A549 (cell line): ENCODE measurements around the gene HGS.

Experiments
- RFX5 ChIP-seq: fragments of 450-650 bp; IDR thresholded peaks from 2 replicates; pipeline ENCODE4 v1.7.1; 2014; ENCODE audit warnings: antibody characterized with exemption, mild to moderate bottlenecking, moderate library complexity
- TF ChIP-seq, protein P1 (sequence below): fragments of >200 bp; sonication (Bioruptor Twin); formaldehyde crosslinking; IDR thresholded peaks from 3 replicates; pipeline ENCODE4 v1.5.1; 2016
- TF ChIP-seq, protein P2 (sequence below): fragments of 150-350 bp; IDR thresholded peaks from 2 replicates; pipeline ENCODE4 v1.6.1; 2014; ENCODE audit warnings: low read depth, mild to moderate bottlenecking, low read length

DNA sequence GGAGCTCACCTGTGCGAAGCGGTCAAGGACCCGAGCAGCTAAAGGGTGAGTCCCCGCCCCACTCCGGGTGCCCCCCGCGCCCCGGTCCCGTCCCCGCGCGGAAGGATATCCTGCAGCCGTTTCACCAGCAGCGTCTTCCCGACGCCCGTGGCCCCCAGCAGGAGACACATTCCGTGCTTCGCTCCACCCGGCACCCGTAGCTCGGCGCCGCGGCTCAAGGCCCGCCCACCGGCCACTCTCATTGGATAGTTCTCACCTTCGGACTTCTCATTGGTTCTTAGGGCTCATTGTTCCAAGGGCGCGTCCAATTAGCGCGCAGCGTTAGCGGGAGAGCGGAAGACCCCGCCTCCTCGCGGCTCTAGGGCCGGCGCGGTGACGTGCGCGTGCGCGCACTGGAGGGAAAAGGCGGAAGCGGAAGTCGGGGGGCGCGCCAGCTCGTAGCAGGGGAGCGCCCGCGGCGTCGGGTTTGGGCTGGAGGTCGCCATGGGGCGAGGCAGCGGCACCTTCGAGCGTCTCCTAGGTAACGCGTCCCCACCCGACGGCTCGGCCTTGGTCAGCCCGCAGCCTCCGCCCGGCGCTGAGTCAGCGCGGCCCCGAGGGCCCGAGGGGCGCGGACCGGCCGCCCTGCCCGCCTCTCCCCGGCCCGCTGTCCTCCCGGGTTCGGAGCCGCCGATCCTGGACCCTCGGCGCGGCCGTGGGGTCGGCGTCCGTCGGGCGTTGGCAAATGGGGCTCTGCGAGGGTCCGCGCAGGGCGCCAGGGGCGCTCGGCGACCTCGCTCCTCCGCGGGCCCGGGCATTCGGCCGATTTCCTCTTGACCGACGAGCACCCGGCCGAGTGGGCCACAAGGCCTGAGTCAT lies at the start of gene HGS, which contains the start of gene ARL16:
- TF ChIP-seq RFX5: no peak
- TF ChIP-seq, protein P1, sequence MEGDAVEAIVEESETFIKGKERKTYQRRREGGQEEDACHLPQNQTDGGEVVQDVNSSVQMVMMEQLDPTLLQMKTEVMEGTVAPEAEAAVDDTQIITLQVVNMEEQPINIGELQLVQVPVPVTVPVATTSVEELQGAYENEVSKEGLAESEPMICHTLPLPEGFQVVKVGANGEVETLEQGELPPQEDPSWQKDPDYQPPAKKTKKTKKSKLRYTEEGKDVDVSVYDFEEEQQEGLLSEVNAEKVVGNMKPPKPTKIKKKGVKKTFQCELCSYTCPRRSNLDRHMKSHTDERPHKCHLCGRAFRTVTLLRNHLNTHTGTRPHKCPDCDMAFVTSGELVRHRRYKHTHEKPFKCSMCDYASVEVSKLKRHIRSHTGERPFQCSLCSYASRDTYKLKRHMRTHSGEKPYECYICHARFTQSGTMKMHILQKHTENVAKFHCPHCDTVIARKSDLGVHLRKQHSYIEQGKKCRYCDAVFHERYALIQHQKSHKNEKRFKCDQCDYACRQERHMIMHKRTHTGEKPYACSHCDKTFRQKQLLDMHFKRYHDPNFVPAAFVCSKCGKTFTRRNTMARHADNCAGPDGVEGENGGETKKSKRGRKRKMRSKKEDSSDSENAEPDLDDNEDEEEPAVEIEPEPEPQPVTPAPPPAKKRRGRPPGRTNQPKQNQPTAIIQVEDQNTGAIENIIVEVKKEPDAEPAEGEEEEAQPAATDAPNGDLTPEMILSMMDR: no peak
- TF ChIP-seq, protein P2, sequence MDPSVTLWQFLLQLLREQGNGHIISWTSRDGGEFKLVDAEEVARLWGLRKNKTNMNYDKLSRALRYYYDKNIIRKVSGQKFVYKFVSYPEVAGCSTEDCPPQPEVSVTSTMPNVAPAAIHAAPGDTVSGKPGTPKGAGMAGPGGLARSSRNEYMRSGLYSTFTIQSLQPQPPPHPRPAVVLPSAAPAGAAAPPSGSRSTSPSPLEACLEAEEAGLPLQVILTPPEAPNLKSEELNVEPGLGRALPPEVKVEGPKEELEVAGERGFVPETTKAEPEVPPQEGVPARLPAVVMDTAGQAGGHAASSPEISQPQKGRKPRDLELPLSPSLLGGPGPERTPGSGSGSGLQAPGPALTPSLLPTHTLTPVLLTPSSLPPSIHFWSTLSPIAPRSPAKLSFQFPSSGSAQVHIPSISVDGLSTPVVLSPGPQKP: no peak
